ENCODE data around the gene TAS2R30.

- TF ChIP-seq CTCF (IDR thresholded peaks at IDR 0.05; ENCODE audit: low read length), result 0 out of 2 replicates have a peak, but pooled peaks have one; percentile 11
- no peak for TF ChIP-seq EZH2 (optimal IDR thresholded peaks at IDR 0.05; ENCODE audit: low read depth, low read length)
- TF ChIP-seq EZH2phosphoT487 (IDR thresholded peaks at IDR 0.05; ENCODE audit: low read length), result no peak
These were observed 36.9 kb upstream of the TAS2R30 start, which contains the start of gene SMIM10L1 for GRCh38 chr12:11171145-11171968.

All from MM.1S (cell line).